Activated CD8-positive, alpha-beta memory T cell treated with anti-CD3 and anti-CD28 coated beads for 36 hours (primary cell): ENCODE data around the gene C20orf141. TPM values are rescaled to one million over a fixed set of nuclear protein-coding genes. Genes with fewer than 3 reads are reported as not detected.
"Not testable (repeated sequence)": the region's sequence is repeated elsewhere in the genome, so short reads cannot be mapped to it uniquely, and the experiment has no call there.

Source experiments
- CTCF ChIA-PET: fragments of 350-600 bp; sonication (Branson Sonifier 250); formaldehyde crosslinking; loops from one replicate; lab custom pipeline; 2021; ENCODE audit warnings: antibody characterized with exemption; lab: Charles Lee
- POLR2A ChIA-PET: fragments of 350-600 bp; sonication (Branson Sonifier 250); formaldehyde crosslinking; loops from one replicate; lab custom pipeline; 2021; ENCODE audit warnings: antibody characterized with exemption; lab: Charles Lee
- total RNA-seq, 2 experiments: library from RNA; stranded (reverse); gene quantifications; one replicate each; pipeline ENCODE4 v1.2.3, GENCODE V29; 2021

C20orf141 gene
- total RNA-seq, 2 experiments from 2014 or later = not detected

DNA sequence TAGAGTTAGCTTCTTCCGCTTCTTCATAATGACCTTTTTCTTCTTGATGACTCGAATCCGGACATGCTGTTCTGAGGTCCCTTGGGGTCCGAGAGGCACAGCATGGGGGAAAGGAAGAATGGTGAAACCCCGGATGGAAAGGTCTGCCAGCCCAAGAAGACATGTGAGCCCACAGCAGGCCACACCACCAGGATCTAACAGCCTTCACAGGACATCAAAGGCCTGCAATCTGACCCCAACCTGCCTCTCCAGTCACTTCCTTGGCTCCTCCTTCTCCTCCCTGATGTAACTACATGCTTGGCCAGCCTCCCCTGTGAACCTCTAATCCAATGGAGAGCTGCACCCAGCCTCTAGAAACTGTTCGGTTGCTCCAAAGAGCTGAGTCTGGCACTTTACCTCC is 16.0 kb upstream of the C20orf141 start:
- ChIA-PET POLR2A (no interaction called here), CTCF (no interaction called here)

DNA sequence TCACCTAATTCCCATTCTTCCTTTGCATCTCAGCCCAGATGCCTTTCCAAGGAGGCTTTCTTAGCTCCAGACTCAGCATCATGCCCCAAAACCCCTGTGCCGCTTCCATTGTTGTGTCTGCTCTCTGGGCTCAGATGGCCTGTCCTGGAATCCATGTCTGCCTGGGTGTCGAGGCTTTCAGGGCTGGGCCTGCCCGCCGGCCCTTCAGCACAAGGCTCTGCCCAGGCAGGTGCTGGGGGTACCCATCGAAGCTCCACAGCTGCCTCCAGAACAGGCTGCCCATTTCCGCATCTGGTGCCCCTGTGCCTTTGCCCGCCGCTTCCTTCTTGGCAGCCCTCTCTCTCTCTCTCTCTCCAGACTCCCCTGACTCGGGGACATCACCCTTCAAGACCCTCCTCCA is 15.5 kb upstream of the C20orf141 start:
- CTCF ChIA-PET = interaction anchor here (1.0 kb wide), 1 partner anchor 52 kb away, joined by 4 read pairs; no protein-coding TSS in a partner anchor
- POLR2A ChIA-PET = no interaction called here

- CTCF ChIA-PET = interaction anchor here (0.6 to 1.0 kb wide), 3 partner anchors 26 to 64 kb away, joined by 4 to 5 read pairs (median 5); no protein-coding TSS in a partner anchor
- POLR2A ChIA-PET = no interaction called here
Measured at GRCh38 chr20:2799688-2800520, 14.9 kb upstream of the C20orf141 start.

DNA sequence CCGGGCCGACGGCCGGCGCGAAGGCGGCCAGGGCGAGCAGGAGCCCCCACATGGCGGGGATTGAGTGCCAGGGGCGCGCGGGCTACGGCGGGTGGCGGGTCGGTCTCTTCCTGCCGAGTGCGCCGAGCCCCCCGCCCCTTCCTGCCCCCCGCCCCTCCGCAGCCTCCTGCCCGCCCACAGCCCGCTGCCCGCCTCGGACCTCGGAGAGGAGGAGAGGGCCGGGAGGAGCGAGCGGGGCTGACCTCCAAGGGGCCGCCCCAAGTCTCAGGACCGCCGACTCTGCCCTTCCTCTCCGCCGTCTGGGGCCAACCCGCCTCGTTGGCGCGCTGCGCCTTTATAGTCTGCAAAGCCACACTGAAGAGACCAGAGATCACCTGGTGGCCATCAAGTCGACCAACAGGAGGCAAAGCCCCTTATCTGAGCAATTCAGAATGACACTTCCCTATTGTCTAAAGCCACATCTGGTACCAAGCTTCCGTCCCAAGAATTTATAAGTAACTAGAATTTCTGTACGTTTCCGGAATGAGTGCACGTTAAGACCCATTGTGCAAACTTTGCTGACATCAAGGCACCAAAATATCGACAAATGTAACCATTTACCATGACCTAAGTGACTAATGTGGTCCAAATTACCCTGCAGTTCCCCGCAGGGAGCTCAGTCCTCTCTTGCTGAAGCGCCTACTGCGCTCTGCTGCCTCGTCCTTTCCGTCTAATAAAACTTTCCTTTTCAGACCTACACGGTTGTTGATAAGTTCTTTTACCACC is 14.1 kb upstream of the C20orf141 start, which contains the start of gene CPXM1:
CPXM1 (minus strand) TSS at position 107 of the 765 bp plus-strand sequence; CDS start at position 52, 55 bp downstream.
- ChIA-PET CTCF (interaction anchor here (0.5 to 0.8 kb wide), 4 partner anchors 27 to 230 kb away, joined by 3 to 5 read pairs (median 4); partner anchors contain the start of genes PCED1A and VPS16), POLR2A (no interaction called here)

GRCh38 chr20:2801286-2801728 is 13.5 kb upstream of the C20orf141 start:
- ChIA-PET POLR2A (no interaction called here), CTCF (interaction anchor here (0.5 to 0.8 kb wide), 3 partner anchors 39 to 229 kb away, joined by 3 to 4 read pairs (median 3); partner anchors contain the start of genes PCED1A and VPS16)

- POLR2A ChIA-PET = no interaction called here
- CTCF ChIA-PET = no interaction called here
Measured at GRCh38 chr20:2804041-2804828, 10.6 kb upstream of the C20orf141 start.

DNA sequence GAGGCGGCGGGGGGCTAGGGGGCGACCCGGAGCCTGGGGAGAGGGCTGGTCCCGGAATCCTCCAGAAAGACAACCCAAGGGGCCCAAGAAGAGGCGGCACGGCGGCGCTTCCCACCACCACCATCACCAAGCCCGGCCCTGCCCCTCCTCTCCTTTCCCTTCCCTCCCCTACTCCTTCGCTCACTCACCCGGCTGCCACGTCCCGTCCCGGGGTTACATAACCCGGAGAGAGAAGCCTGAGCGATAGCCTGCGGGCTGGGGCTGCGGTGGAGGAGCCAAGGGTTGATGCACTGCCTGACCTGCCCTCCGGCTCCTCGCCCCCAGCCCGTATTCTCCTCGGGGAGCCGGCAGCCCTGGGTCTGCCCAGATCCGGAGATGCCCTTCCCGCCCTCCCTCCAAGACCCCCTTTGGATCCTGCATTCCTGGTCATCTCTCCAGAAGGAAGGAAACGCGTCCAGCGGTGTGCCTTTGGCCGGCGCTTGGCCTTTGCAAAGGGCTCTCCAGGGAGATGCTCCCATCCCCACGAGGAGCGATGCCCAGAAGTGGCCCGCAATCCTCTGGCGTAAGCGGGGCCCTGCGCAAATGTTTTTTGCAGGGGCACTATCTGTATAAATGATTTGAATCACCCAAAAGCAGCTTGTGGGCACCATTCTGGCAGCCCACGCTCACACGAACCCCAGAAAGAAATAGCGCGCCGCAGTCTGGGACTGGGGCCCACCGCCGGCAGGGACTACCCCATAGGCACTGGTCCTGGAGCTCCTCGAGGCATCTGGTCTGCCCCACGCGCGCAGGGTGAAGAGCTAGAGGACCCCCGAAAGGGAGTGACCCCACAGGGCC is 9.7 kb upstream of the C20orf141 start:
- ChIA-PET POLR2A (no interaction called here), CTCF (no interaction called here)

- CTCF ChIA-PET = no interaction called here
- POLR2A ChIA-PET = no interaction called here
Measured at GRCh38 chr20:2805689-2806350, 9.0 kb upstream of the C20orf141 start.

- ChIA-PET CTCF (no interaction called here), POLR2A (no interaction called here)
Measured at GRCh38 chr20:2806351-2806701, 8.5 kb upstream of the C20orf141 start.

DNA sequence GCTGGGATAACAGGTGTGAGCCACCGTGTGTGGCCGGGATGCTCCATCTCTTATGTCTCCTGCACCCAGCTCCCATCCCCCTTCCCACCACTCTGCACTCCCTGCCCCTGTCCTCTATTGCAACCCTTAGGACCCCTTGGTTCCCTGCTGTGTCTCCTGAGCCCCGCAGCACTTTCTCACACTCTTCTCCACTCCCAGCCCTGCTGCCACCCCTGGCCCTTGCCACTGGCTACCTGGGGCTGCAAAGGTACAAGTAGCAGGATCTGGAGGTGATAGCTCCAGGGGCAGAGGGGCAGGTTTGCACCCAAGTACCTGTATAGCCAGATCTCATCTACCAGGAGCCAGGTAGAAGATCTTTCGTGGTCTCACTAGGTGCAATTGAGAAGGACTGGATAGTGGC is 7.8 kb upstream of the C20orf141 start:
- POLR2A ChIA-PET = no interaction called here

GRCh38 chr20:2807929-2808328 is 6.9 kb upstream of the C20orf141 start:
- POLR2A ChIA-PET, CTCF ChIA-PET: not testable (repeated sequence)

More for the DNA sequence above, 7.8 kb upstream of the C20orf141 start:
- CTCF ChIA-PET = no interaction called here

- CTCF ChIA-PET = no interaction called here
- POLR2A ChIA-PET = no interaction called here
Measured at GRCh38 chr20:2809690-2810089, 5.1 kb upstream of the C20orf141 start.

- ChIA-PET CTCF (interaction anchor here (0.7 kb wide), 1 partner anchor 10 kb away, joined by 3 read pairs; no protein-coding TSS in a partner anchor), POLR2A (no interaction called here)
Measured at GRCh38 chr20:2812189-2812588, 2.6 kb upstream of the C20orf141 start.

DNA sequence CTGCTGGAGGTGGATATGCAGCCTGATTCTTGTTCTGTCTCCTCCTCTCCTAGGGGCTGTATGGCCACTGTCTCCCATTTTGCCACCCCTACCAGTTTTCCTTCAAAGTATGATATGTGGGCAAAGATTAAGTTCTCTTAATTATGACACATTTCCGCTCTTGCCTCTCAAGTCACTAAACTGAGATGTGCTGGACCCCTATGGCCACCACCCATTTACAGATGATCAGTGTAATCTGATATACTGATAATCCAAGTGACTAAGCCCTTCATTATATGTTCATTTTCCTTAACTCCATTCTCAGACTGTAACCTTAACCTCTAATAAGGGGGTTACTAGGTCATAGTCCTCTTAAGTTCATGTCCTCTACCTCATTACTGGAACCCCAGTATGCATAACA is 711 bp upstream of the C20orf141 start:
- CTCF ChIA-PET = no interaction called here
- POLR2A ChIA-PET = no interaction called here

- POLR2A ChIA-PET = no interaction called here
- CTCF ChIA-PET = no interaction called here
Measured at GRCh38 chr20:2815242-2815900, 584 bp downstream of the C20orf141 start.

- CTCF ChIA-PET = interaction anchor here (0.8 kb wide), 1 partner anchor 40 kb away, joined by 3 read pairs; no protein-coding TSS in a partner anchor
- POLR2A ChIA-PET = no interaction called here
Measured at GRCh38 chr20:2816030-2816582, 1.3 kb downstream of the C20orf141 start, which contains the start of gene TMEM239. TMEM239 (plus strand) TSS chr20:2816364; CDS start chr20:2816555, 191 bp downstream.
